Keratinocyte (primary cell): Measurements from ENCODE around the gene JMJD7. TPM values are rescaled to one million over a fixed set of nuclear protein-coding genes. Genes with fewer than 3 reads are reported as not detected.

Source experiments
- DNase-seq: peaks from one replicate; pipeline ENCODE4 v3.0.0-alpha.2; 2011; ENCODE audit warnings: low read depth, missing footprints, low spot score
- FAIRE-seq: peaks from 2 replicates; lab custom pipeline; 2011; peaks lifted over from hg19 to GRCh38; lab: Jason Lieb, UNC
- H2AFZ ChIP-seq: 2 replicates; pipeline ENCODE4 v1.6.0; 2012; ENCODE audit warnings: low read length, control low read depth, inconsistent platforms; ENCODE audit not compliant: control insufficient read depth
- H3K27ac ChIP-seq: 2 replicates; pipeline ENCODE4 v1.5.1; 2011; ENCODE audit warnings: low read length; ENCODE audit not compliant: control insufficient read depth, insufficient read depth
- H3K27me3 ChIP-seq: 3 replicates; pipeline ENCODE4 v1.6.0; 2011; ENCODE audit warnings: low read length; ENCODE audit not compliant: control insufficient read depth, insufficient read depth; ENCODE audit errors: extremely low read depth
- H3K36me3 ChIP-seq, 2 experiments: 2 replicates in 1 of 2; 3 replicates in 1 of 2; pipeline ENCODE4 v1.5.1; 2011; ENCODE audit warnings: low read length in 2 of 2, mild to moderate bottlenecking in 1 of 2; ENCODE audit not compliant: control insufficient read depth in 2 of 2, insufficient read depth in 2 of 2; ENCODE audit errors: extremely low read depth in 1 of 2
- H3K4me1 ChIP-seq: 3 replicates; pipeline ENCODE4 v1.5.1; 2011; ENCODE audit warnings: low read length; ENCODE audit not compliant: control insufficient read depth, insufficient read depth; ENCODE audit errors: extremely low read depth
- H3K4me2 ChIP-seq: 3 replicates; pipeline ENCODE4 v1.6.0; 2011; ENCODE audit warnings: low read depth, low read length; ENCODE audit not compliant: control insufficient read depth, insufficient read depth; ENCODE audit errors: extremely low read depth
- H3K4me3 ChIP-seq, 3 experiments: fragments of 200-600 bp in 1 of 3; sonication (generic) in 1 of 3; 2 replicates in 2 of 3; 3 replicates in 1 of 3; pipeline ENCODE4 v1.5.1; 2011 to 2016; ENCODE audit warnings: low read length in 3 of 3, mild to moderate bottlenecking in 3 of 3, control low read depth in 2 of 3, inconsistent platforms in 1 of 3, low read depth in 1 of 3, mixed read lengths in 1 of 3, mixed run types in 1 of 3, moderate library complexity in 1 of 3; ENCODE audit not compliant: control insufficient read depth in 2 of 3, insufficient read depth in 2 of 3; ENCODE audit errors: extremely low read depth in 1 of 3
- H3K79me2 ChIP-seq: 2 replicates; pipeline ENCODE4 v1.6.0; 2012; ENCODE audit warnings: low read length; ENCODE audit not compliant: control insufficient read depth, insufficient read depth
- H3K9ac ChIP-seq: 3 replicates; pipeline ENCODE4 v1.6.0; 2011; ENCODE audit warnings: low read length; ENCODE audit not compliant: control insufficient read depth, insufficient read depth; ENCODE audit errors: extremely low read depth
- H3K9me1 ChIP-seq: 3 replicates; pipeline ENCODE4 v1.6.0; 2011; ENCODE audit warnings: low read length; ENCODE audit not compliant: control insufficient read depth, insufficient read depth; ENCODE audit errors: extremely low read depth
- H3K9me3 ChIP-seq: 2 replicates; pipeline ENCODE4 v1.5.1; 2012; ENCODE audit warnings: low read depth, low read length; ENCODE audit not compliant: control insufficient read depth
- H4K20me1 ChIP-seq: 3 replicates; pipeline ENCODE4 v1.6.0; 2011; ENCODE audit warnings: low read length; ENCODE audit not compliant: control insufficient read depth, insufficient read depth; ENCODE audit errors: extremely low read depth
- EZH2 ChIP-seq: IDR thresholded peaks from one replicate; pipeline ENCODE4 v1.6.1; 2012; ENCODE audit warnings: inconsistent platforms, mild to moderate bottlenecking, low read length, moderate library complexity
- dilution Hi-C: fragments of 300-500 bp; cut with MboI; formaldehyde crosslinking; loops from one replicate; pipeline ENCODE4 v1.7.0; 2020; ENCODE audit warnings: low sequenced_read_pairs; ENCODE audit not compliant: extremely low pct_ligation_motif_present
- polyA minus RNA-seq, 3 experiments: library from RNA; depleted of rRNA, polyadenylated mRNA; stranded (reverse); fragments of >200 nt; gene quantifications; 1 replicate in 1 of 3; 2 replicates in 1 of 3; 3 replicates in 1 of 3; pipeline ENCODE4 v1.2.3, GENCODE V29; 2011
- polyA plus RNA-seq, 5 experiments: library from polyadenylated mRNA; depleted of rRNA in 3 of 5; stranded (reverse) in 3 of 5; stranded (forward) in 1 of 5; unstranded in 1 of 5; fragments of >200 nt; gene quantifications; 1 replicate in 1 of 5; 2 replicates in 3 of 5; 3 replicates in 1 of 5; pipeline versions ENCODE4 v1.2.1 to v1.2.3, GENCODE V29; 2011 to 2012; ENCODE audit warnings: missing spikeins in 2 of 5, low read depth in 1 of 5, low replicate concordance in 1 of 5
- TF ChIP-seq, protein P1 (sequence below), 3 experiments: IDR thresholded peaks in 1 of 3; conservative IDR thresholded peaks in 1 of 3; optimal IDR thresholded peaks in 1 of 3; 2 replicates in 2 of 3; 3 replicates in 1 of 3; pipeline versions ENCODE3 to v1.5.1; 2011; ENCODE audit warnings: low read length in 3 of 3, mild to moderate bottlenecking in 3 of 3, moderate library complexity in 2 of 3, control low read depth in 1 of 3, inconsistent platforms in 1 of 3; ENCODE audit not compliant: insufficient read depth in 2 of 3; ENCODE audit errors: extremely low read depth in 1 of 3

The JMJD7 gene
- polyA plus RNA-seq, result 7.8 to 8.2 TPM (median 7.8 TPM) in 3 replicates
- 7.2 TPM for polyA plus RNA-seq (2011; ENCODE audit: low read depth)
- 3.0 and 5.2 TPM in 2 replicates for polyA plus RNA-seq (2011; cell fraction: cytosol; rRNA removed)
- 2.9 and 5.3 TPM in 2 replicates for polyA plus RNA-seq (2011; cell fraction: nucleus; rRNA removed)
- polyA plus RNA-seq (2012; ENCODE audit: low replicate concordance), result 9.4 and 11.9 TPM in 2 replicates
- 2.1 to 5.8 TPM (median 3.3 TPM) in 3 replicates for polyA minus RNA-seq
- 5.2 TPM for polyA minus RNA-seq (2011; cell fraction: cytosol; rRNA and poly(A)+ RNA removed)
- polyA minus RNA-seq (2011; cell fraction: nucleus; rRNA and poly(A)+ RNA removed), result 1.8 TPM in 1 of 2 replicates, not detected in the other

DNA sequence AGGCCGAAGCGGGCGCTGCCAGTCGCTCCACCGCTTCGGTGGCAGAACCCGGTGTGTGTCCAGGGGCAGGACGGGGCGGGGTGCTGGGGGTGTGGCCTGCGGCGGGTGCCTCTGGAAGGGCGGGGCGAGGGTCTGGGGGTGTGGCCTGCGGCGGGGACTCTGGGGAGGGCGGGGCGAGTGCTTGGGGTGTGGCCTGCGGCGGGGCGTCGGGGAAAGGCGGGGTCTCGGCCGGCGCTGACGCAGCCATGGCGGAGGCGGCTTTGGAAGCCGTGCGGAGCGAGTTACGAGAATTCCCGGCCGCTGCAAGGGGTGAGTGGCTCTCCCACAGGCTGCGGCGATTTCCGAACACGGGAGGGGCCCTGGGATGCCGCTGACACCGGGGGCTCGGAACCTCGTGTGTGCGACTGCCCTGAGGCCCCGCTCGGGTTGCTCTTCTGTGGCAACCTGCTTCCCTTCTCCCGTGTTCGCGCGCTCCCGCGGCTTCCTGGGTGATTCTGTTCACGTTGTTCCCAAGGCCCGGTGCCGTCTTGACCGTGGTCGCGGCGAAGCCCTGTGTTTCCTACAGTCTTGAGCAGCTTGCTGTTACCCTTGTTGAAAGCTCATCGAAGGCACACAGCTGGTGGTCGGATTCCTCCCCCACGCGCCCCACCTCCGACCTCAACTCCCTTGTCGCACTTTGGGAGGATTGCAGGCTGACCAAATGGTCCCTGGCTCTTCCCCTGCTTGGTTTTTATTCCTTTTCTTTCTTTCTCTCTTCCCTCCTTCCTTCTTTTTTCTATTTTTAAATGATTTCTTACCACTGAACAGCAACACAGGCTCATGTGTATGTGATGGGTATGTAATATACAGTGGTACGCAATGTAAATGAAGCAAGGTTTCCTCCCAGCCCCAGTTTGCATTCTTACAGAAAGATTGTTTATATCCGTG lies at the start of gene JMJD7:
JMJD7 (plus strand) TSS at position 213 of the 927 bp plus-strand sequence; CDS start at position 246, 33 bp downstream.
- H3K9ac ChIP-seq, result peak within 1 kb of the TSS; percentile 96
- peaks cover 6% of the 10 kb centered on the region for H3K79me2 ChIP-seq
- dilution Hi-C loops, result no loop called here
- DNase-seq (peak; percentile 59), FAIRE-seq (peak; percentile 51)
- H2AFZ ChIP-seq, result peak within 1 kb of the TSS; percentile 46
- peak within 1 kb of the TSS; percentile 93 for H3K27ac ChIP-seq
- TF ChIP-seq, protein P1, sequence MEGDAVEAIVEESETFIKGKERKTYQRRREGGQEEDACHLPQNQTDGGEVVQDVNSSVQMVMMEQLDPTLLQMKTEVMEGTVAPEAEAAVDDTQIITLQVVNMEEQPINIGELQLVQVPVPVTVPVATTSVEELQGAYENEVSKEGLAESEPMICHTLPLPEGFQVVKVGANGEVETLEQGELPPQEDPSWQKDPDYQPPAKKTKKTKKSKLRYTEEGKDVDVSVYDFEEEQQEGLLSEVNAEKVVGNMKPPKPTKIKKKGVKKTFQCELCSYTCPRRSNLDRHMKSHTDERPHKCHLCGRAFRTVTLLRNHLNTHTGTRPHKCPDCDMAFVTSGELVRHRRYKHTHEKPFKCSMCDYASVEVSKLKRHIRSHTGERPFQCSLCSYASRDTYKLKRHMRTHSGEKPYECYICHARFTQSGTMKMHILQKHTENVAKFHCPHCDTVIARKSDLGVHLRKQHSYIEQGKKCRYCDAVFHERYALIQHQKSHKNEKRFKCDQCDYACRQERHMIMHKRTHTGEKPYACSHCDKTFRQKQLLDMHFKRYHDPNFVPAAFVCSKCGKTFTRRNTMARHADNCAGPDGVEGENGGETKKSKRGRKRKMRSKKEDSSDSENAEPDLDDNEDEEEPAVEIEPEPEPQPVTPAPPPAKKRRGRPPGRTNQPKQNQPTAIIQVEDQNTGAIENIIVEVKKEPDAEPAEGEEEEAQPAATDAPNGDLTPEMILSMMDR (optimal IDR thresholded peaks at IDR 0.05 in 1 of 3, IDR thresholded peaks at IDR 0.05 in 1 of 3, conservative IDR thresholded peaks at IDR 0.05 in 1 of 3; ENCODE audit: extremely low read depth in 1 of 3, insufficient read depth in 2 of 3, low read length in 3 of 3), result no peak
- TF ChIP-seq EZH2, result no peak
- peak within 1 kb of the TSS; percentile 57 to 98 (median 82) for H3K4me3 ChIP-seq
- H3K36me3 ChIP-seq, result peaks cover 16 to 38% of the 10 kb centered on the region in 2 experiments
- peak within 1 kb of the TSS; percentile 99 for H3K4me2 ChIP-seq
- H3K9me1 ChIP-seq, result no peaks in the 10 kb centered on the region
- H3K9me3 ChIP-seq, result no peaks in the 10 kb centered on the region
- H3K4me1 ChIP-seq, result peaks cover 63% of the 10 kb centered on the region
- peaks cover 4% of the 10 kb centered on the region for H4K20me1 ChIP-seq
- no peaks in the 10 kb centered on the region for H3K27me3 ChIP-seq

DNA sequence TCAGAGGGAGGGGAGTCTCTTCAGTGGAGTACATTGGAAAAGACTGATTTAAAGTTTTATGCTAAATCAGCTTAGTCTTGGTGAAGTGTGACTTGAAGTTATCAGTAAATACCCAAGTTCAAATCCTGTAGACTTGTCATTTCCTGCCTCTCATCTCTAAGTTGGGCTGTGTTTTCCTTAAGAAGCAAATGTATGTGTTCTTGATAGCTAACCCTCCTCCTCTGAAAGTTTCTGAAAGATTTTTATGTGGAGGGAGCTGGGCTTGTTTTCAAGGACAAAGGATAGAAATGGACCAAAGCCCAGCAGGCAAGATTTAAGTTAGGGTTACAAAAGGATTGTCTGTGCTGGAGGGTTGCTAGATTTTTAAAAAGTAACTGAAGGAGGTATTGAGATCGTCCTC lies 49.4 kb upstream of the JMJD7 start:
- Histone ChIP-seq H3K9me1 (no peaks in the 10 kb centered on the region), H3K27ac (peak overlapping the region; percentile 95), H3K4me2 (peak overlapping the region; percentile 86), H3K27me3 (no peaks in the 10 kb centered on the region), H3K36me3 (peaks cover 0 to 5% of the 10 kb centered on the region in 2 experiments), H3K4me3 (peak overlapping the region; percentile 15 to 76 (median 72)), H2AFZ (no peak overlapping the region), H3K79me2 (peaks cover 82% of the 10 kb centered on the region), H3K9ac (peak overlapping the region; percentile 84), H3K4me1 (peaks cover 65% of the 10 kb centered on the region), H4K20me1 (no peaks in the 10 kb centered on the region), H3K9me3 (no peaks in the 10 kb centered on the region)
- no peak for FAIRE-seq
- dilution Hi-C loops, result no loop called here
- TF ChIP-seq EZH2, result no peak
- TF ChIP-seq, protein P1 (optimal IDR thresholded peaks at IDR 0.05 in 1 of 3, IDR thresholded peaks at IDR 0.05 in 1 of 3, conservative IDR thresholded peaks at IDR 0.05 in 1 of 3; ENCODE audit: extremely low read depth in 1 of 3, insufficient read depth in 2 of 3, low read length in 3 of 3), result no peak
- DNase-seq, result no peak
